Effector memory CD8-positive, alpha-beta T cell (primary cell): ENCODE measurements around the gene PDE6B.

Experiments used
- ATAC-seq: fragments of 150-1000 bp; cut with Tn5 transposase; replicated peaks from 2 replicates; pipeline ENCODE4 v1.10.0; 2021; ENCODE audit warnings: mild to moderate bottlenecking, moderate library complexity
- DNase-seq, 3 experiments: peaks; one replicate each; pipeline ENCODE4 v3.0.0; 2021
- H3K27ac Mint-ChIP-seq, 2 donors: one replicate each; pipeline ENCODE4 v1.8.0; 2022; ENCODE audit warnings: mild to moderate bottlenecking in 2 of 2, mixed read lengths in 2 of 2, moderate library complexity in 2 of 2
- H3K27me3 Mint-ChIP-seq, 2 donors: one replicate each; pipeline ENCODE4 v1.8.0; 2022; ENCODE audit warnings: mixed read lengths in 2 of 2
- H3K36me3 Mint-ChIP-seq: one replicate; pipeline ENCODE4 v1.8.0; 2022; ENCODE audit warnings: mild to moderate bottlenecking, moderate library complexity, mixed read lengths; ENCODE audit not compliant: insufficient read depth
- H3K4me1 Mint-ChIP-seq, 2 donors: one replicate each; pipeline ENCODE4 v1.8.0; 2022; ENCODE audit warnings: low read depth in 2 of 2, mixed read lengths in 2 of 2
- H3K4me3 Mint-ChIP-seq, 2 donors: one replicate each; pipeline ENCODE4 v1.8.0; 2022; ENCODE audit warnings: mild to moderate bottlenecking in 2 of 2, mixed read lengths in 2 of 2, moderate library complexity in 2 of 2
- H3K9me3 Mint-ChIP-seq, 2 donors: one replicate each; pipeline ENCODE4 v1.8.0; 2022; ENCODE audit warnings: mixed read lengths in 2 of 2
- total RNA-seq, 9 experiments: gene quantifications; one replicate each; lab custom pipeline; 2026; lab: John Stamatoyannopoulos, UW

Gene PDE6B
- total RNA-seq = 4.7 to 10.4 (median 6.6) reads per million in 9 experiments

DNA sequence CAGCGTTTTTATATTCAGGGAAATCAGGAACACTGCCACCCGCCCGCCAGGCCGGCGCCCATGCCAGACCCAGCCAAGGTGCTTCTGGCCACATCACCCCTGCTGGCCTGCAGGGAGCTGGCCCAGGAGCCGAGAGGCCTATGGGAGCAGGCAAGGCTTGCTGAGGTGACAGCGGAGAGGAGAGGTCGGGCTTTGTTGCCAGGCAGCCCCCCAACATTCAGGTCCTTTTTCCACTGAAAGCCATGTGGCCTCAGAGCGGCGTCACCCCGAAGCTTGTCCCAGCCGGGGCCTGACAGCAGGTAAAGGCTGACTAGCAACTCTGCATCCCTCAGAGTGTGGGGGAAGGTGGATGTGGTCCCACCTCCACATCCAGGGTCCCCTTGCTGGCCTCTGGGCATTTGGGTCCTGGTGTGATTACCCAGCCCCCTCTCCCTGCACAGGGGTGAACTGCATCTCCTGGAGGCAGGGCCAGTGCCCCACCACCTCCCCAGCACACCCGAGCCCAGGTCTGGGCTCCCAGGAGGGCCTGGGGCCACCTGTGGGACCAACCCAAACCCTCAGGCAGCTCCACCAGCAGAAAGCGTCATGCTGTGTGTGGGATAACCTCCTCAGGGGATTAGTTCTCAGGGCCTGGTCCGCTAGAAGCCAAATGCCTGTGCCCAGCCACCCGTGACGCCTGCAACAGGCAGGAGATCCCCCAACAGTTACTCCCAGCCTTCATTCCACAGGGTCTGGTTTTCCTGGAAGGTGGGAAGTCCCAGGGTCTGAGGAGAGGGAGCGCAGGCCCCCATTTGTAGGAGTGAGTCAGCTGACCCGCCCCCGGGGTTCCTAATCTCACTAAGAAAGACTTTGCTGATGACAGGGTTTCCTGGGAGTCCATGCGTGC, at the start of gene PDE6B:
Gene PDE6B, plus strand, starts transcription at position 869 of the 886 bp plus-strand sequence. CDS start 54 bp downstream, outside the sequence.
- Mint-ChIP-seq H3K27ac (no peak within 1 kb of the TSS), H3K27me3 (peaks cover 0 to 52% of the 10 kb centered on the region in 2 donors), H3K36me3 (peaks cover 3% of the 10 kb centered on the region), H3K4me1 (peaks cover 0 to 2% of the 10 kb centered on the region in 2 donors), H3K9me3 (peaks cover 0 to 2% of the 10 kb centered on the region in 2 donors), H3K4me3 (no peak within 1 kb of the TSS)
- ATAC-seq (no peak), DNase-seq (no peak)

DNA sequence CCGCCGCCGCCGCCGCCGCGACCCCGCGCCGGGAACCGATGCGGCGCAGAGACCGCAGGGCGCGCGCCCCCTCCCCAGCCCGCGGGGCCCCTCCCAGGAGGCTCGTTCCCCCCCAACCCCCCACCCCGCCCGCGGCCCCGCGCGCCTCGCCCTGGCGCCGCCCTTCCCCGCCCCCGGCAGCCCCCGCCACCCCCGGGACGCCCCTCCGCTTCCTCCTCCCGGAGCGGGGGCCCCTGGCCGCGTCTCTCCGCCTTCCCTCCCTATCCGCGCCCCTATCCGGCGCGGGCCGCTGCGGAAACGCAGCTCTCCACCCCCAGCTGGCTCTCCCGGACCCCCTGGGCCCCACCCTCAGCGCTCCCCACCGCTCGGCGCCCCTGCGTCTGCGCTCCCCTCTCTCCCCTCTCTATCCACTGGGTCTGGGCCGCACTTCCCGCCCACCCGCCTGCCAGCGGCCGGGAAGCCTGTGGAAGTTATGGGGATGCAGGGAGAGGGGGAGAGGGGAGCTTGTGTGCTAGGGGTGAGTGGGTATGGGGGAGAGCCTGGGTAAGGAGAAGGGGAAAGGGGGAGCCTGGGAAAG, 49.0 kb upstream of the PDE6B start, which contains the start of gene TMEM271:
Gene TMEM271, minus strand, starts transcription at position 51 of the 577 bp plus-strand sequence. CDS start 233 bp downstream, outside the sequence.
- ATAC-seq (no peak), DNase-seq (no peak)
- peak within 1 kb of the TSS; percentile 59 to 69 for H3K4me3 Mint-ChIP-seq
- peaks cover 70 to 82% of the 10 kb centered on the region in 2 donors for H3K27me3 Mint-ChIP-seq
- H3K9me3 Mint-ChIP-seq = no peaks in the 10 kb centered on the region
- no peaks in the 10 kb centered on the region for H3K36me3 Mint-ChIP-seq
- peak within 1 kb of the TSS in 1 of 2 donors; percentile 25 for H3K27ac Mint-ChIP-seq
- H3K4me1 Mint-ChIP-seq = peaks cover 4 to 14% of the 10 kb centered on the region in 2 donors

DNA sequence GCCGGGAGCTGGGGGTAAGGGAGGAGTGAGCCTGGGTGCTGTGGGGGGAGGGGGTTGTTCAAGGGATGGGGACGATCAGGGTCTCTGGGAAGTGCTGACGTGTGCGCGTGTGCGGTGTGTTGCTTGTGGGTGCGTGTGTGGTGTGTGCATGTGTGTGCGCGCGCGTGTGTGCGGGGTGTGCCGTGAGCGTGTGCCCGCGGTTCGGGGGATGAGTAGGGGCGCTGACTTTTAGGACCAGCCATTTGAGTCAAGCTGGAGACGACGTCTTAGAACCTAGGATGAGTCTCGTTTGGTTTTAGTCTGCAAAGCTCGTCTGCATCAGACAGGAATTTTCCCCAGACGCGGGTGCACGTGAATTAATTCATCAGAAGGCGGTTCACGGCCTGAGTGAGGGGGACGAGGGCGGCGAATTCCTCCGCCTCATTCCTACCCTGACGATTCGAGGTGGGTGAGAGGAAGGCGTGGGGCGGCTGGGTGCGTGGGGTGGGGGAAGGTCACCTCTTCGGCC, 48.3 kb upstream of the PDE6B start:
- no peak for DNase-seq
- peak overlapping the region in 1 of 2 donors; percentile 25 for H3K27ac Mint-ChIP-seq
- H3K9me3 Mint-ChIP-seq = no peaks in the 10 kb centered on the region
- H3K4me3 Mint-ChIP-seq = peak overlapping the region; percentile 59 to 69
- H3K36me3 Mint-ChIP-seq = no peaks in the 10 kb centered on the region
- no peak for ATAC-seq
- peaks cover 4 to 14% of the 10 kb centered on the region in 2 donors for H3K4me1 Mint-ChIP-seq
- H3K27me3 Mint-ChIP-seq = peaks cover 70 to 82% of the 10 kb centered on the region in 2 donors

DNA sequence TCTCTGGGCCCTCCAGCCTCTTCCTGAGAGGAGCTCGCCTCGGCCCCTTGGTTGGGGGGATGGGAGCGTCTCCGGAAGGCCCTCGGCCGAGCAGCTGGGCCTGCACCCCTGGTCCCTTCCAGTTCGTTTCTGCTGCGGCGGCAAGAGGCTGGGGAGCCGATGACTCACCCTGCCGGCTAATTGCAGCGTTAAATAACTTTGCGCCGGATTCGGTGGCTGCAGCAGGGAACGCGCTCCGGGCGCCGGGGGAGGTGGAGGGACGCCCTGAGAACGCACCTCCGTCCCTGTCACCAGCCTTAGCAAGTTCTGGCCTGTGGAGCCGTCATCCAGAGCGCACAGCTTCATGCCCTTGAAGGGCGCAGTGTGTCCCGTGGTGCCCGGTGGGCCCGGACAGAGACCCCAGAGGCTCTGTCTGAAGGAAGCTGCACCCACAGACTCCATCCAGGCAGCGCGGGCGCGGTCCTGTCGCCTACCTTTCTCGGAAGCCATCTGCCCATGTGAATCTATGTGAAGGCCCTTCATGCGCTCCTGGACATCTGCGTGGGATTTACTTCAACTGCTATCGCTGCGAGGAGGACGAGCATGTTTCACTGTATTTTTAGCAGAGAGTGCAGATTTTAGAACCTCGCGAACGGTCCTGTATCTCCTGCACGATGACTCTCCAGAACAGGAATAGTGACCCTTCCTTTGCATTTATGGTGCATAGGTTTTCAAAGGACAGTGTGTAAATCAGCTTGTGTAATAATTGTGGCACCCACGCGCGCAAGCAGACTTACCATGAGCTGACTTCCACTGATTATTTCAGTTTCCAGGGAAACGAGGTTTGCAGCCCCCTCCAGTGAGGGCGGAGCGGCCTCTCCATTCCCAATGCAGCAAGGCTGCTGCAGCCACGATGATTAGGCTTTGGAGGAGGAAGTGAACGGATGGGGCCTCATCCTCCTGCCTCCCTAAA, 47.6 kb upstream of the PDE6B start:
- Mint-ChIP-seq H3K27me3 (peaks cover 66 to 78% of the 10 kb centered on the region in 2 donors), H3K4me1 (peaks cover 4 to 14% of the 10 kb centered on the region in 2 donors), H3K9me3 (no peaks in the 10 kb centered on the region), H3K27ac (peak overlapping the region in 1 of 2 donors; percentile 25), H3K36me3 (no peaks in the 10 kb centered on the region), H3K4me3 (peak overlapping the region; percentile 59 to 69)
- ATAC-seq = no peak
- no peak for DNase-seq

DNA sequence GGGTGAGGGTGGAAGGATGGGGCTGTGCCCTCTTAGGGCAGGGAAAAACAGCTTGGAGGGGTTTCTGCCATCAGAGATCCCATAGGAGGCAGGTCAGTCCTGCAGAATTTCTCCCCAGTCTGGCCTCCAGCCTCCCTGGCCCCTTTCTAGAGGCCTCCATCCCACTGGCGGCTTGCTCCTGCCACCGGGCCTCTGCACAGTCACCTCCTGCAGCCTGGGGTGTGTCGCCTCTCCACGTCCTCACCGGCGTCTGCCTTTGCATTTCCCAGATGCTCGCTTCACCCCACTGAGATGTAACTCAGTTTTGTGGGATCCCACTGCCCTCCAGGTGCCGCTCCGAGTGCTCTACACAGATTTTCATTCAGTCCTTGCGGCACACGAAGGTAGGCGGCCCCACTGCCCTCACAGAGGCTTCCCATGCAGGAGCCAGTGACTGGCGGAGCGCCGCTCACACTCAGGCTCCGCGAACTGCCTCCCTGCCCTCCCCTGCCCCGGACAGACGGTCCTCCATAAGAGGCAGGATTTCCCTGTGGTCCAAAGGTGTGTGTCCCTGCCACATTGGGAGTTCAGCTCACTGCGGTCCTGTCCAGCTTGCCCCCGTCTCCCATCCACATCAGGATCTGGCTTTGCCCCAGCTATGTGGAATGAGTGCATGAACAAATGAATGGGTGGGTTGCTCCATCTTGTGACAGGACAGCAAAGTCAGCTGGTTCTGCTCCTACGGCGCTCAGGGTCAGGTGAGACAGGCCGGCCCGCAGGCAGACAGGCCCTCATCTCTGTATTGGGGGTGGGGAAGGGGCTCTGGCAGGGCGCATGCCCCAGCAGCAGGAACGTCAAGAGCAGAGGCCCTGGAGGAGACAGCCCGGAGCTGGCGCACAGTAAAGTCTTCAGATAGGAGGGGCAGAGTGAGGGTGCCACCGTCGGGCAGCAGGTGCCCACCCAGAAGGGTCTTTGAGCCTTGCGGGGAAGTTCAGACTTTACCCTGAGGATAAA, 46.6 kb upstream of the PDE6B start:
- no peak for DNase-seq
- no peaks in the 10 kb centered on the region for H3K36me3 Mint-ChIP-seq
- no peak overlapping the region for H3K4me3 Mint-ChIP-seq
- peaks cover 0 to 6% of the 10 kb centered on the region in 2 donors for H3K9me3 Mint-ChIP-seq
- H3K4me1 Mint-ChIP-seq = peaks cover 4 to 14% of the 10 kb centered on the region in 2 donors
- H3K27ac Mint-ChIP-seq = no peak overlapping the region
- no peak for ATAC-seq
- peaks cover 63 to 76% of the 10 kb centered on the region in 2 donors for H3K27me3 Mint-ChIP-seq

DNA sequence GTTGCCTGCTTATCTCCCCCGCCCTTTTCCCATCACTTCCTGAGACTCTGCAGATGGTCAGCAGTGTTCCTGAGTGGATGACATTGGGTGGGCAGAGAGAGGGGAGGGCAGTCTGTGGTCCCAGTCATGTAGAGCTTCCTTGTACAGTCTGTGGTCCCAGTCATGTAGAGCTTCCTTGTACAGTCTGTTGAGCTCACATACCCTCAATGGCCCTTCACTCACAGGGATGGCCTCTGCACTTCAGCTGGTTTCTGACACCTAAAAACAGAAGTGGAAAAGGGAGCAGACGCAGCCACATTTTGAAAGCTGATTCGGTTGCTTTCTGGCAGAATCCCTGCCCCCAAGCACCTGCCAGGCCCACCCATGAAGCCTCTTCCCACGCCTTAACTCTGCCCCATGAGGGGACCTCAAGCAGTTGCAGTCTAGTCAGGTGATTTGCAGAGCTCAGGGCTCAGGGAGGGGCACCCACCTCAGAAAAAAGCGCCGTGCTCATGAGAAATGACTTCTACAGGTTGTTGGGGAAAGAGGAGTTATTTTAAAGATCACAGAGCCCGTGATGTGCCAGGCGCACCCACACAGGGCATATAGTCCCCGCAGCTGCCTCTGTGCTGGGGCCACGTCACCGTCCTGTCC, 45.7 kb upstream of the PDE6B start:
- H3K4me1 Mint-ChIP-seq = peaks cover 4 to 11% of the 10 kb centered on the region in 2 donors
- no peaks in the 10 kb centered on the region for H3K36me3 Mint-ChIP-seq
- no peak overlapping the region for H3K4me3 Mint-ChIP-seq
- DNase-seq (no peak), ATAC-seq (no peak)
- H3K27me3 Mint-ChIP-seq = peaks cover 56 to 75% of the 10 kb centered on the region in 2 donors
- H3K9me3 Mint-ChIP-seq = peaks cover 0 to 7% of the 10 kb centered on the region in 2 donors
- no peak overlapping the region for H3K27ac Mint-ChIP-seq

DNA sequence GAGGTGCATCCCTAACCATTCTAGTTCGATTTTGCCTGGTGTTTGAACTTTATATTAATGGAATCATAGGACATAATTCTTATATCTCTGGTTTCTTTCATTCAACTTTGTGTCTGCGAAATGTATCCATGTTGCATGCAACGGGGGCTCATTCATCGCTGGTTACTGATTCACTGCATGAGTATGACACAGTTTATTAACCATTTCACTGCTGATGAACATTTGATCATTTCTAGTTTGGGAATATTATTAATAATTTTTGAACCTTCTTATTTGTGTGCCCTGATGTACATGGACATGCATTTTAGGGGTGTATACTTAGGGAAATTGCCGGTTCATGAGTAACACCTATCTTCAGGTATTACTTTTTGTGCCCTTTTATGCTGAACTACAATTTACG, 44.2 kb upstream of the PDE6B start:
- Mint-ChIP-seq H3K27ac (no peak overlapping the region), H3K4me1 (peaks cover 4 to 11% of the 10 kb centered on the region in 2 donors), H3K4me3 (no peak overlapping the region), H3K36me3 (no peaks in the 10 kb centered on the region), H3K27me3 (peaks cover 65 to 83% of the 10 kb centered on the region in 2 donors), H3K9me3 (peaks cover 0 to 15% of the 10 kb centered on the region in 2 donors)
- no peak for ATAC-seq
- no peak for DNase-seq

DNA sequence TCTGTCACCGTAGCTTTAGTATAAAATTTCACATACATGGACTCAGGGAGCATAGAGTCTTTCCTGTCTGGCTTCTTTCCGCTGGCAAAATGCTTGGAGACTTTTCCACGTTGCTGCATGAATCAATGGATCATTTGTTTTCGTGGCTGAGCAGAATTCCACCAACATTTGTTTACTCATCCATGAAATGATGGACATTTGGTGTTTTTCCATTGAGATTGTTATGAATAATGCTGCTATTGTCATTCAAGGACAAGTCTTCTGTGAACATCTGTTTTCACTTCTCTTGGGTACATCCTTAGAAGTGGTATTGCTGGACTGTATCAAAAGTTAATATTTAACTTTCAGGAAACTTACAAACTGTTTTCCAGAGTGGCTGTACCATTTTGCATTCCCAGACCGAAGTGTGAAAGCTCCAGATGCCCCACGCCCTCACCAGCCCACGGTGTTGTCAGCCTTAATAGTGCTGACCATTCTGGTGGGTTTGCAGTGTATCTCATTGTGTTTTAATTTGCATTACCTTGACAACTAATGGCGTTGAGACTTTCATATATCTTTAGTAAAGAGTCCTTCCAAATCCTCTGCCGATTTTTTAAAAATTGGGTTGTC, 43.5 kb upstream of the PDE6B start:
- H3K4me1 Mint-ChIP-seq = peaks cover 4 to 11% of the 10 kb centered on the region in 2 donors
- H3K9me3 Mint-ChIP-seq = peaks cover 0 to 17% of the 10 kb centered on the region in 2 donors
- H3K4me3 Mint-ChIP-seq = no peak overlapping the region
- no peak for ATAC-seq
- no peak for DNase-seq
- no peak overlapping the region for H3K27ac Mint-ChIP-seq
- peaks cover 67 to 87% of the 10 kb centered on the region in 2 donors for H3K27me3 Mint-ChIP-seq
- no peaks in the 10 kb centered on the region for H3K36me3 Mint-ChIP-seq

DNA sequence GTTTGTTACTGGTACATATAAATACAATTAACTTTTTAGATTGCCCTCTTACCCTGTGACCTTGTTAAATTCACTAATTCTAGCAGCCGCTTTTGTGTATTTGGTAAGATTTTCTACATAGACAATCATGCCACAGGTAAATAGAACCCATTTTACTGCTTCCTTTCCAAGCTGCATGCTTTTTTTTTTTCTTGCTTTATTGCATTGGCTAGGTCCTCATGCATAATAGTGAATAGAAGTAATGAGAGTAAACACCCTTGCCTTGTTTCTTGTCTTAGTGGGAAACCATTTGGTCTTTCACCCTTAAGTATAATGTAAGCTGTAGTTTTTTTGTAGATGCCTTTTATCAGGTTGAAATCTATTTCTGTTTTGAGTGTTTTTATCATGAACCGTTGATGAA, 41.6 kb upstream of the PDE6B start:
- Mint-ChIP-seq H3K27me3 (peaks cover 64 to 85% of the 10 kb centered on the region in 2 donors), H3K36me3 (no peaks in the 10 kb centered on the region), H3K27ac (no peak overlapping the region), H3K4me1 (peaks cover 0 to 3% of the 10 kb centered on the region in 2 donors), H3K9me3 (peaks cover 0 to 22% of the 10 kb centered on the region in 2 donors), H3K4me3 (no peak overlapping the region)
- no peak for DNase-seq
- ATAC-seq = no peak

DNA sequence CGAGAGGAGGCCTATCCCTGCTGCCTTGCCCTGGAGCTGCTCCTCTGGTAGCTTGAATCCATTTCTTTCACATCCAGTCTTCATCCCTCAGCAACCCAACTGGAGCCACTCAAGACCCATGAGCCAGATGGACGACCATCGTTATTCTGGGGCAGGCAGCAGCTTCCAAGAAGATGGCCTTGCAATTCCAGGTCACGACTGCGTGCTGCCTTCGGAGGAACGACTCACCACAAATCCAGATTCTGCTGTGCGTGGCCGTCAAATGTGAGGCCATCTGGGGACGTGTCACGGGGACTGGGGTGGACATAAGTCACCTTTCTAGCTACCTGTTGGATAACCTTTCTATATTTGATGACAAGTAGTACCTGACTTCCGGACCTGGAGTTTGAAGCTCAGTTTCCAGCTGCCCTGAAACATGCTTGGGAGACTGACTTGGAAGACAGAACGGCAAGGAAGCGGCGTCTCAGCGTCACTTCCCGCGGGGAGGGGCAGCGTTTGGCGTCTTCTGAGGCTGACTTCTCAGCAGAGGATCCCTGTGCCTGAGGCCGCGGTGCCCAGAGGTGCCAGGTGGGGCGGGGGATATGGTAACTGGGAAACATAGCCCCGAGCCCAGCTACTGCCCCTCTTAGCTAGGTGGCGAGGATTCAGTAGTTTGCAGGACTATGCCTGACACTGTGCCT, 37.6 kb upstream of the PDE6B start:
- no peak for ATAC-seq
- no peak overlapping the region for H3K4me3 Mint-ChIP-seq
- H3K36me3 Mint-ChIP-seq = no peaks in the 10 kb centered on the region
- peaks cover 42 to 74% of the 10 kb centered on the region in 2 donors for H3K27me3 Mint-ChIP-seq
- DNase-seq = no peak
- H3K9me3 Mint-ChIP-seq = peaks cover 0 to 23% of the 10 kb centered on the region in 2 donors
- H3K27ac Mint-ChIP-seq = no peak overlapping the region
- no peaks in the 10 kb centered on the region for H3K4me1 Mint-ChIP-seq
